ENCODE data around the gene TSGA10IP. TPM values are rescaled to one million over a fixed set of nuclear protein-coding genes. Genes with fewer than 3 reads are reported as not detected.

The TSGA10IP gene
- total and polyA plus RNA-seq, 2 donors (not counting 1 experiment from before 2014, with no cell fraction given): not detected

DNA sequence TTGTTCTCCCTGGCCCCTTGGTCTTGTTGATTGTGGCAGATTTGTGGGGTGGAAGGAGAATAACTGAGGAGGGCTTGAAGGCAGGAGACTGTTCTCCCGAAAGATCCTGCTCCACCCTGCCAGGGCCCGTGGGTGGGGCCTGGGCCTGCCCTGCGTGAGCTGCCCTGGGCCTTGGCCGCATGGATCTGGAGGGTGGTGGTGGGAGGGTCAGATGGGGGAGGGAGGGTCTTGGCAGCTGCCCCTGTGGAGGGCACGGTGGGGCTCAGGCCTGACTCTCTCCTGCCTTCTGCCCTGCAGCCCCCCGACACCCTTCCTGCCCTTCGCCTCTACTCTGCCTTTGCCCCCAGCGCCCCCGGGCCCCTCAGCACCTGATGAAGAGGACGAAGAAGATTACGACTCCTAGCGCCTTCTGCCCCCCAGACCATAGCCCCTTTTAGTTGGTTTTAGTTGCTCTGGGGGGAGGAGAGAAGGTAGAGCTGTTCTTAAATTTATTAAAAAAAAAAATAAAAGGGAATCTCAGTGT, 24.2 kb upstream of the TSGA10IP start:
- Histone ChIP-seq H3K9ac (ENCODE audit: low read length) (peak overlapping the region; percentile 70), H3K27ac (ENCODE audit: low read length in 2 of 2) (no peak overlapping the region), H3K4me1 (ENCODE audit: control insufficient read depth in 2 of 2, insufficient read depth in 2 of 2, low read length in 2 of 2) (peaks cover 19 to 34% of the 10 kb centered on the region in 2 donors)

DNA sequence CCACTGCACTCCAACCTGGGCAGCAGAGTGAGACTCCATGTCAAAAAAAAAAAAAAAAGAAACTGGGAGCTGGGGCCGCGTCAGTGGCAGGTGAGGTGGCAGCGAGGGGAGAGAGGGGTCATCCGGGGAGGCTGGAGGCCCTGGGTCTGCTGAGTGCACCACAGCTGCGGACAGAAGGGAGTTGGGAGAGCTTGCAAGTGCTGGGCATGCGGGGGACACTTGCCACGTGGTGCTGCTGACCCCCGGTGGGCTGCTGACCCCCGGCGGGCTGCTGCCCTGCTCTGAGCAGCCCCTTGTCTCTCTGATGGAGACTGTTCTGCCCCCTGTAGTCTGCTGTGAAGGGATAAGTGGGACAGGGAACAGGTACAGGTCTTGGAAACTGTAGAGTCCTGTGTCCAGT, 23.4 kb upstream of the TSGA10IP start:
- H3K4me3 ChIP-seq (ENCODE audit: control extremely low read depth in 1 of 5, extremely low read depth in 1 of 5, insufficient read depth in 1 of 5, low read depth in 2 of 5, low read length in 4 of 5): no peak overlapping the region
- H3K27ac ChIP-seq (ENCODE audit: low read length in 2 of 2): no peak overlapping the region
- peaks cover 6 to 20% of the 10 kb centered on the region in 2 experiments for H3K36me3 ChIP-seq (replicated peaks in 1 of 2; ENCODE audit: control extremely low read depth in 1 of 2, control insufficient read depth in 1 of 2, extremely low read depth in 1 of 2, insufficient read depth in 2 of 2, low read length in 1 of 2)
- CTCF ChIA-PET: interaction anchor here (2.1 to 3.0 kb wide), 3 partner anchors 10 to 37 kb away, joined by 4 to 10 read pairs (median 8); partner anchors contain the start of gene FIBP
- intact Hi-C loops (cut with micrococcal nuclease): no loop called here
- H3K27me3 ChIP-seq (replicated peaks in 1 of 4; ENCODE audit: control extremely low read depth in 1 of 4, control insufficient read depth in 3 of 4, insufficient read depth in 4 of 4, low read length in 3 of 4): no peaks in the 10 kb centered on the region
- peaks cover 4% of the 10 kb centered on the region for H4K20me1 ChIP-seq (ENCODE audit: control insufficient read depth, insufficient read depth, low read length, poor library complexity, severe bottlenecking)
- Mint-ChIP-seq H3K9me3 (ENCODE audit: insufficient read depth) (no peaks in the 10 kb centered on the region), H3K4me1 (peaks cover 24% of the 10 kb centered on the region), H3K27me3 (no peaks in the 10 kb centered on the region), H3K27ac (no peak overlapping the region), H3K4me3 (peak overlapping the region; percentile 17)
- TF ChIP-seq, protein P1, sequence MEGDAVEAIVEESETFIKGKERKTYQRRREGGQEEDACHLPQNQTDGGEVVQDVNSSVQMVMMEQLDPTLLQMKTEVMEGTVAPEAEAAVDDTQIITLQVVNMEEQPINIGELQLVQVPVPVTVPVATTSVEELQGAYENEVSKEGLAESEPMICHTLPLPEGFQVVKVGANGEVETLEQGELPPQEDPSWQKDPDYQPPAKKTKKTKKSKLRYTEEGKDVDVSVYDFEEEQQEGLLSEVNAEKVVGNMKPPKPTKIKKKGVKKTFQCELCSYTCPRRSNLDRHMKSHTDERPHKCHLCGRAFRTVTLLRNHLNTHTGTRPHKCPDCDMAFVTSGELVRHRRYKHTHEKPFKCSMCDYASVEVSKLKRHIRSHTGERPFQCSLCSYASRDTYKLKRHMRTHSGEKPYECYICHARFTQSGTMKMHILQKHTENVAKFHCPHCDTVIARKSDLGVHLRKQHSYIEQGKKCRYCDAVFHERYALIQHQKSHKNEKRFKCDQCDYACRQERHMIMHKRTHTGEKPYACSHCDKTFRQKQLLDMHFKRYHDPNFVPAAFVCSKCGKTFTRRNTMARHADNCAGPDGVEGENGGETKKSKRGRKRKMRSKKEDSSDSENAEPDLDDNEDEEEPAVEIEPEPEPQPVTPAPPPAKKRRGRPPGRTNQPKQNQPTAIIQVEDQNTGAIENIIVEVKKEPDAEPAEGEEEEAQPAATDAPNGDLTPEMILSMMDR (IDR thresholded peaks at IDR 0.05): no peak
- TF ChIP-seq EZH2 (IDR thresholded peaks at IDR 0.05; ENCODE audit: borderline replicate concordance, insufficient read depth, low read depth, low read length, poor library complexity, severe bottlenecking): no peak
- WGBS (ENCODE audit: insufficient coverage): 99% methylated on average over 10 of the region's 10 CpGs
- DNase-seq (no peak), ATAC-seq (ENCODE audit: low read depth) (no peak)
- H3K79me2 ChIP-seq (ENCODE audit: control insufficient read depth, insufficient read depth, low read length): peaks cover 35% of the 10 kb centered on the region
- no peak overlapping the region for H2AFZ ChIP-seq (ENCODE audit: insufficient read depth, low read depth, low read length, poor library complexity, severe bottlenecking)
- H3K4me2 ChIP-seq (replicated peaks; ENCODE audit: low read depth, low read length, poor library complexity, severe bottlenecking): no peak overlapping the region
- no peaks in the 10 kb centered on the region for H3K9me3 ChIP-seq (ENCODE audit: control extremely low read depth in 1 of 3, control insufficient read depth in 2 of 3, insufficient read depth in 1 of 3, low read length in 2 of 3)
- POLR2A ChIA-PET: interaction anchor here (0.5 to 0.9 kb wide), 3 partner anchors 34 to 201 kb away, joined by 4 to 10 read pairs (median 7); partner anchors contain the start of gene FIBP
- no peak overlapping the region for H3K9ac ChIP-seq (ENCODE audit: low read length)
- peaks cover 19 to 28% of the 10 kb centered on the region in 2 donors for H3K4me1 ChIP-seq (ENCODE audit: control insufficient read depth in 2 of 2, insufficient read depth in 2 of 2, low read length in 2 of 2)

More for the DNA sequence above, 24.2 kb upstream of the TSGA10IP start:
- TF ChIP-seq EZH2 (IDR thresholded peaks at IDR 0.05; ENCODE audit: borderline replicate concordance, insufficient read depth, low read depth, low read length, poor library complexity, severe bottlenecking): no peak
- TF ChIP-seq, protein P1 (IDR thresholded peaks at IDR 0.05): no peak
- intact Hi-C loops (cut with micrococcal nuclease): no loop called here
- ChIA-PET CTCF (interaction anchor here (3.0 kb wide), 1 partner anchor 34 kb away, joined by 10 read pairs; the partner anchor contains the start of gene FIBP), POLR2A (no interaction called here)
- DNase-seq: no peak
- H4K20me1 ChIP-seq (ENCODE audit: control insufficient read depth, insufficient read depth, low read length, poor library complexity, severe bottlenecking): peaks cover 4% of the 10 kb centered on the region
- Mint-ChIP-seq H3K4me1 (peaks cover 32% of the 10 kb centered on the region), H3K27me3 (no peaks in the 10 kb centered on the region), H3K4me3 (peak overlapping the region; percentile 95), H3K9me3 (ENCODE audit: insufficient read depth) (no peaks in the 10 kb centered on the region), H3K27ac (no peak overlapping the region)
- H3K9me3 ChIP-seq (ENCODE audit: control extremely low read depth in 1 of 3, control insufficient read depth in 2 of 3, insufficient read depth in 1 of 3, low read length in 2 of 3): no peaks in the 10 kb centered on the region
- H3K36me3 ChIP-seq (replicated peaks in 1 of 2; ENCODE audit: control extremely low read depth in 1 of 2, control insufficient read depth in 1 of 2, extremely low read depth in 1 of 2, insufficient read depth in 2 of 2, low read length in 1 of 2): peaks cover 6 to 20% of the 10 kb centered on the region in 2 experiments
- H3K4me3 ChIP-seq (ENCODE audit: control extremely low read depth in 1 of 5, extremely low read depth in 1 of 5, insufficient read depth in 1 of 5, low read depth in 2 of 5, low read length in 4 of 5): peak overlapping the region in 1 of 5 experiments; percentile 3
- H3K79me2 ChIP-seq (ENCODE audit: control insufficient read depth, insufficient read depth, low read length): peaks cover 38% of the 10 kb centered on the region
- no peak for ATAC-seq (ENCODE audit: low read depth)
- H2AFZ ChIP-seq (ENCODE audit: insufficient read depth, low read depth, low read length, poor library complexity, severe bottlenecking): no peak overlapping the region
- 97% methylated on average over 4 of the region's 12 CpGs for WGBS (ENCODE audit: insufficient coverage)
- H3K27me3 ChIP-seq (replicated peaks in 1 of 4; ENCODE audit: control extremely low read depth in 1 of 4, control insufficient read depth in 3 of 4, insufficient read depth in 4 of 4, low read length in 3 of 4): no peaks in the 10 kb centered on the region
- peak overlapping the region; percentile 89 for H3K4me2 ChIP-seq (replicated peaks; ENCODE audit: low read depth, low read length, poor library complexity, severe bottlenecking)

All from B cell (primary cell).